SKM-1 treated with dmso at 0.1 percent for 144 hours (cell line): Measurements from ENCODE around the gene CAMK2B.
A peak's percentile ranks its signal among the peaks of the same experiment; 100 is the strongest.
"Not testable (repeated sequence)": the region's sequence is repeated elsewhere in the genome, so short reads cannot be mapped to it uniquely, and the experiment has no call there.

ENCODE experiments used
- DNase-seq: peaks from one replicate; lab custom pipeline; 2025; ENCODE audit not compliant: unreplicated experiment; lab: John Stamatoyannopoulos, UW

CAMK2B gene

GRCh38 chr7:44173911-44174693, 151.3 kb downstream of the CAMK2B start:
- DNase-seq = no peak

- DNase-seq = no peak
Measured at GRCh38 chr7:44172803-44173424, 152.5 kb downstream of the CAMK2B start.

- no peak for DNase-seq
Measured at GRCh38 chr7:44172352-44172751, 153.0 kb downstream of the CAMK2B start.

- not testable (repeated sequence) for DNase-seq
Measured at GRCh38 chr7:44171901-44172300, 153.5 kb downstream of the CAMK2B start.

- peak; percentile 30 for DNase-seq
Measured at GRCh38 chr7:44167920-44168319, 157.5 kb downstream of the CAMK2B start.
